H9 (cell line): ENCODE measurements around the gene FGF6. TPM values are rescaled to one million over a fixed set of nuclear protein-coding genes. Genes with fewer than 3 reads are reported as not detected.

Source experiments
- DNase-seq: peaks from one replicate; pipeline ENCODE4 v3.0.0-alpha.2; 2017
- H2AFZ ChIP-seq: one replicate; pipeline ENCODE4 v1.6.1; 2013; ENCODE audit warnings: mild to moderate bottlenecking, low read length, control low read depth, moderate library complexity
- H2AK5ac ChIP-seq: 2 replicates; pipeline ENCODE4 v1.6.1; 2013; ENCODE audit warnings: low read length, control low read depth, mixed read lengths; ENCODE audit not compliant: insufficient read length
- H2BK120ac ChIP-seq: one replicate; pipeline ENCODE4 v1.6.1; 2013; ENCODE audit warnings: low read depth, mild to moderate bottlenecking, low read length, control low read depth, inconsistent platforms; ENCODE audit not compliant: poor library complexity, severe bottlenecking
- H2BK12ac ChIP-seq: 2 replicates; pipeline ENCODE4 v1.6.1; 2013; ENCODE audit warnings: low read length, control low read depth, mixed read lengths, low read depth; ENCODE audit not compliant: insufficient read length
- H2BK15ac ChIP-seq: 2 replicates; pipeline ENCODE4 v1.6.1; 2013; ENCODE audit warnings: low read depth, low read length, control low read depth
- H2BK20ac ChIP-seq: one replicate; pipeline ENCODE4 v1.6.1; 2013; ENCODE audit warnings: low read depth, mild to moderate bottlenecking, low read length, control low read depth, inconsistent platforms; ENCODE audit not compliant: poor library complexity, severe bottlenecking
- H2BK5ac ChIP-seq: 2 replicates; pipeline ENCODE4 v1.6.1; 2013; ENCODE audit warnings: low read length, control low read depth, mixed read lengths; ENCODE audit not compliant: insufficient read length
- H3K14ac ChIP-seq: 2 replicates; pipeline ENCODE4 v1.6.1; 2013; ENCODE audit warnings: low read length, control low read depth; ENCODE audit not compliant: insufficient read depth
- H3K18ac ChIP-seq: 2 replicates; pipeline ENCODE4 v1.6.1; 2013; ENCODE audit warnings: low read depth, mild to moderate bottlenecking, mixed read lengths, low read length, control low read depth; ENCODE audit not compliant: insufficient read length
- H3K23ac ChIP-seq: 2 replicates; pipeline ENCODE4 v1.6.1; 2013; ENCODE audit warnings: low read length, control low read depth, mixed read lengths, low read depth; ENCODE audit not compliant: insufficient read length
- H3K23me2 ChIP-seq: 2 replicates; pipeline ENCODE4 v1.6.1; 2013; ENCODE audit warnings: low read depth, mild to moderate bottlenecking, mixed read lengths, low read length, control low read depth; ENCODE audit not compliant: insufficient read length, poor library complexity, severe bottlenecking
- H3K27ac ChIP-seq: 2 replicates; pipeline ENCODE4 v1.5.1; 2013; ENCODE audit warnings: low read length, control low read depth, mixed read lengths, low read depth; ENCODE audit not compliant: insufficient read length
- H3K27me3 ChIP-seq: 2 replicates; pipeline ENCODE4 v1.6.1; 2013; ENCODE audit warnings: low read length, control low read depth, inconsistent platforms; ENCODE audit not compliant: insufficient read depth
- H3K4ac ChIP-seq: 2 replicates; pipeline ENCODE4 v1.6.1; 2013; ENCODE audit warnings: low read depth, mild to moderate bottlenecking, control low read depth, inconsistent platforms, low read length, moderate library complexity
- H3K4me1 ChIP-seq: 2 replicates; pipeline ENCODE4 v1.6.1; 2013; ENCODE audit warnings: low read length, control low read depth, inconsistent platforms; ENCODE audit not compliant: insufficient read depth
- H3K4me2 ChIP-seq: 2 replicates; pipeline ENCODE4 v1.6.1; 2013; ENCODE audit warnings: low read length, control low read depth, mixed read lengths; ENCODE audit not compliant: insufficient read length, insufficient read depth
- H3K56ac ChIP-seq: 2 replicates; pipeline ENCODE4 v1.6.1; 2013; ENCODE audit warnings: low read depth, mild to moderate bottlenecking, mixed read lengths, low read length, control low read depth; ENCODE audit not compliant: insufficient read length
- H3K79me1 ChIP-seq: 2 replicates; pipeline ENCODE4 v1.6.1; 2013; ENCODE audit warnings: low read depth, mild to moderate bottlenecking, moderate library complexity, low read length, control low read depth, inconsistent platforms; ENCODE audit not compliant: insufficient read depth, poor library complexity, severe bottlenecking
- H3K79me2 ChIP-seq: 2 replicates; pipeline ENCODE4 v1.6.1; 2013; ENCODE audit warnings: low read length, control low read depth, inconsistent platforms; ENCODE audit not compliant: insufficient read depth
- H3K9ac ChIP-seq: 2 replicates; pipeline ENCODE4 v1.6.1; 2013; ENCODE audit warnings: low read length, control low read depth, mixed read lengths; ENCODE audit not compliant: insufficient read length; ENCODE audit errors: extremely low read depth
- H3K9me3 ChIP-seq: one replicate; pipeline ENCODE4 v1.6.1; 2013; ENCODE audit warnings: low read depth, low read length, inconsistent platforms; ENCODE audit not compliant: control insufficient read depth
- H3T11ph ChIP-seq: one replicate; pipeline ENCODE4 v1.6.1; 2013; ENCODE audit warnings: mild to moderate bottlenecking, low read length, control low read depth, inconsistent platforms
- H4K20me1 ChIP-seq: one replicate; pipeline ENCODE4 v1.6.1; 2013; ENCODE audit not compliant: control insufficient read depth, insufficient read length, insufficient read depth
- H4K5ac ChIP-seq: 2 replicates; pipeline ENCODE4 v1.6.1; 2013; ENCODE audit warnings: low read depth, mild to moderate bottlenecking, mixed read lengths, low read length, control low read depth; ENCODE audit not compliant: insufficient read length
- H4K8ac ChIP-seq: replicated peaks from 2 replicates; pipeline ENCODE4 v1.6.1; 2013; ENCODE audit warnings: low read length, control low read depth, mixed read lengths, low read depth; ENCODE audit not compliant: insufficient read length
- H4K91ac ChIP-seq: 2 replicates; pipeline ENCODE4 v1.6.1; 2013; ENCODE audit warnings: low read depth, mild to moderate bottlenecking, moderate library complexity, mixed read lengths, low read length, control low read depth; ENCODE audit not compliant: insufficient read length
- H3K27ac Mint-ChIP-seq, 3 experiments: 2 replicates in 2 of 3; 3 replicates in 1 of 3; pipeline ENCODE4 v1.8.0; 2020 to 2021; ENCODE audit warnings: mixed read lengths in 3 of 3, mild to moderate bottlenecking in 1 of 3, moderate library complexity in 1 of 3
- H3K27me3 Mint-ChIP-seq: 2 replicates; pipeline ENCODE4 v1.8.0; 2021; ENCODE audit warnings: low read depth, mild to moderate bottlenecking, moderate library complexity, mixed read lengths
- H3K36me3 Mint-ChIP-seq, 3 experiments: 2 replicates in 2 of 3; 3 replicates in 1 of 3; pipeline ENCODE4 v1.8.0; 2020 to 2021; ENCODE audit warnings: low read depth in 3 of 3, mixed read lengths in 3 of 3; ENCODE audit not compliant: insufficient read depth in 1 of 3
- H3K4me1 Mint-ChIP-seq, 2 experiments: 2 replicates each; pipeline ENCODE4 v1.8.0; 2020; ENCODE audit warnings: mixed read lengths in 2 of 2
- H3K4me3 Mint-ChIP-seq, 2 experiments: 2 replicates in 1 of 2; 3 replicates in 1 of 2; pipeline ENCODE4 v1.8.0; 2020 to 2021; ENCODE audit warnings: mild to moderate bottlenecking in 2 of 2, mixed read lengths in 2 of 2, moderate library complexity in 1 of 2
- H3K9me3 Mint-ChIP-seq, 2 experiments: 2 replicates in 1 of 2; 3 replicates in 1 of 2; pipeline ENCODE4 v1.8.0; 2020; ENCODE audit warnings: mild to moderate bottlenecking in 2 of 2, mixed read lengths in 2 of 2, moderate library complexity in 1 of 2
- CTCF ChIP-seq: fragments of 200-600 bp; sonication (generic); conservative IDR thresholded peaks from 3 replicates; pipeline ENCODE4 v1.8.0; 2021; ENCODE audit warnings: antibody characterized with exemption, mild to moderate bottlenecking
- WGBS: extraction: QIAGEN DNeasy Blood & Tissue Kit; methylation state at CpG from one replicate; pipeline ENCODE4 v1.1.7; 2013; ENCODE audit warnings: missing lambda C conversion rate, low lambda C conversion rate, mixed read lengths; ENCODE audit not compliant: insufficient read length; ENCODE audit errors: extremely low coverage; 5-methylcytosine and 5-hydroxymethylcytosine counted together
- total RNA-seq: library from RNA; stranded (reverse); gene quantifications from 2 replicates; pipeline ENCODE4 v1.2.1, GENCODE V29; 2021

FGF6 gene
- total RNA-seq, 1 experiment from 2014 or later, result not detected

GRCh38 chr12:4440187-4440941 is 5.3 kb downstream of the FGF6 start:
- no peak overlapping the region for H3T11ph ChIP-seq
- peaks cover 2% of the 10 kb centered on the region for H3K23me2 ChIP-seq
- DNase-seq, result peak; percentile 72
- peak overlapping the region; percentile 64 to 84 (median 65); a peak in 4 of 7 replicates for H3K27ac Mint-ChIP-seq
- TF ChIP-seq CTCF, result no peak
- no CpG with 5 or more reads among the region's 5 CpGs for WGBS
- no peak overlapping the region for H2AFZ ChIP-seq
- no peak overlapping the region for H4K8ac ChIP-seq
- no peaks in the 10 kb centered on the region for H4K20me1 ChIP-seq
- H2AK5ac ChIP-seq, result no peak overlapping the region
- peaks cover 57 to 75% of the 10 kb centered on the region in 2 experiments for H3K4me1 Mint-ChIP-seq
- no peak overlapping the region; the same call in 1 of the 2 replicates for H3K14ac ChIP-seq
- H3K23ac ChIP-seq, result no peak overlapping the region
- H3K9me3 ChIP-seq, result no peaks in the 10 kb centered on the region
- no peak overlapping the region for H3K9ac ChIP-seq
- no peaks in the 10 kb centered on the region for H3K79me2 ChIP-seq
- H4K5ac ChIP-seq, result no peak overlapping the region
- H3K4ac ChIP-seq, result no peak overlapping the region
- peaks cover 0 to 2% (median 0%) of the 10 kb centered on the region in 3 experiments; a peak in 2 of 7 replicates for H3K36me3 Mint-ChIP-seq
- H3K79me1 ChIP-seq, result no peaks in the 10 kb centered on the region
- H2BK20ac ChIP-seq, result no peak overlapping the region
- H4K91ac ChIP-seq, result no peak overlapping the region
- peak overlapping the region; percentile 33 for H3K27ac ChIP-seq
- H3K4me3 Mint-ChIP-seq, result no peak overlapping the region
- H3K27me3 ChIP-seq, result no peaks in the 10 kb centered on the region; the same call in 1 of the 2 replicates
- peaks cover 25% of the 10 kb centered on the region; the same call in 1 of the 2 replicates for H3K4me1 ChIP-seq
- H2BK5ac ChIP-seq, result no peak overlapping the region
- no peak overlapping the region for H3K18ac ChIP-seq
- no peak overlapping the region for H2BK15ac ChIP-seq
- peaks cover 2% of the 10 kb centered on the region for H3K27me3 Mint-ChIP-seq
- no peak overlapping the region for H3K56ac ChIP-seq
- no peak overlapping the region for H2BK12ac ChIP-seq
- no peak overlapping the region for H2BK120ac ChIP-seq
- H3K4me2 ChIP-seq, result peak overlapping the region; percentile 2
- peaks cover 0 to 2% of the 10 kb centered on the region in 2 experiments; a peak in 1 of 5 replicates for H3K9me3 Mint-ChIP-seq
